Measurements from ENCODE around the gene HLA-B.
"Not testable (repeated sequence)": the region's sequence is repeated elsewhere in the genome, so short reads cannot be mapped to it uniquely, and the experiment has no call there.

The HLA-B gene

GRCh38 chr6:31356946-31357466 lies at the start of gene HLA-B:
Gene HLA-B, minus strand, starts transcription at chr6:31357179. Its CDS starts 21 bp downstream, at chr6:31357158.
- peak; percentile 40 to 48 for DNase-seq

- DNase-seq: no peak
Observed at GRCh38 chr6:31405996-31406395, 49.0 kb upstream of the HLA-B start.

- not testable (repeated sequence) for DNase-seq
Observed at GRCh38 chr6:31404061-31404364, 47.0 kb upstream of the HLA-B start.

- peak; percentile 12 to 68 for DNase-seq
Observed at GRCh38 chr6:31403283-31404060, 46.5 kb upstream of the HLA-B start, which contains the start of gene MICA. Gene MICA, plus strand, starts transcription at chr6:31403595. Its CDS starts 38 bp downstream, at chr6:31403633.

- no peak for DNase-seq
Observed at GRCh38 chr6:31402324-31403282, 45.6 kb upstream of the HLA-B start.

GRCh38 chr6:31401403-31401802 lies 44.4 kb upstream of the HLA-B start:
- DNase-seq: no peak

GRCh38 chr6:31400467-31401289 lies 43.7 kb upstream of the HLA-B start:
- DNase-seq: peak in 1 of 2 donors; percentile 31

- DNase-seq: peak; percentile 50 to 67
Observed at GRCh38 chr6:31399589-31400466, 42.8 kb upstream of the HLA-B start.

GRCh38 chr6:31397901-31398525 lies 41.0 kb upstream of the HLA-B start:
- DNase-seq: no peak

GRCh38 chr6:31397153-31397499 lies 40.1 kb upstream of the HLA-B start:
- not testable (repeated sequence) for DNase-seq

- DNase-seq: peak; percentile 39 to 56
Observed at GRCh38 chr6:31396422-31397152, 39.6 kb upstream of the HLA-B start.

GRCh38 chr6:31395832-31396231 lies 38.9 kb upstream of the HLA-B start:
- DNase-seq: no peak

- DNase-seq: no peak
Observed at GRCh38 chr6:31394381-31394780, 37.4 kb upstream of the HLA-B start.

GRCh38 chr6:31393932-31394331 lies 37.0 kb upstream of the HLA-B start:
- no peak for DNase-seq

- not testable (repeated sequence) for DNase-seq
Observed at GRCh38 chr6:31389802-31390132, 32.8 kb upstream of the HLA-B start.

GRCh38 chr6:31388916-31389801 lies 32.2 kb upstream of the HLA-B start:
- DNase-seq: not testable (repeated sequence)

- no peak for DNase-seq
Observed at GRCh38 chr6:31386977-31387376, 30.0 kb upstream of the HLA-B start.

- no peak for DNase-seq
Observed at GRCh38 chr6:31386099-31386498, 29.1 kb upstream of the HLA-B start.

GRCh38 chr6:31385041-31385440 lies 28.1 kb upstream of the HLA-B start:
- DNase-seq: no peak

Data from hippocampal formation (tissue), 2 donors.